HepG2 (cell line): ENCODE results near the gene SLIT1.

Experiments used
- ESRRA ChIP-seq: sonication (generic); formaldehyde crosslinking; IDR thresholded peaks from 2 replicates; pipeline ENCODE4 v1.5.1; 2020; ENCODE audit warnings: mild to moderate bottlenecking, low read depth, missing genetic modification reagents
- HNRNPUL1 ChIP-seq: fragments of 200-400 bp; formaldehyde crosslinking; IDR thresholded peaks from 2 replicates; pipeline ENCODE4 v1.6.1; 2017; ENCODE audit warnings: low read depth, mild to moderate bottlenecking, low read length, moderate library complexity
- NCOA1 ChIP-seq: sonication (generic); formaldehyde crosslinking; IDR thresholded peaks from 2 replicates; pipeline ENCODE4 v1.9.0; 2021; ENCODE audit warnings: missing genetic modification reagents
- POLR2AphosphoS5 ChIP-seq: IDR thresholded peaks from 2 replicates; pipeline ENCODE4 v1.6.1; 2012; ENCODE audit warnings: low read depth, low read length
- TSC22D2 ChIP-seq: sonication (generic); formaldehyde crosslinking; IDR thresholded peaks from 2 replicates; pipeline ENCODE4 v1.5.1; 2020; ENCODE audit warnings: missing genetic modification reagents, mild to moderate bottlenecking, borderline replicate concordance
- TF ChIP-seq, protein P1 (sequence below): sonication (generic); formaldehyde crosslinking; IDR thresholded peaks from 2 replicates; pipeline ENCODE4 v1.5.0; 2020; ENCODE audit warnings: mild to moderate bottlenecking, missing genetic modification reagents, moderate library complexity

GRCh38 chr10:97062046-97062445 is 123.7 kb downstream of the SLIT1 start:
- TF ChIP-seq POLR2AphosphoS5 (no peak), HNRNPUL1 (no peak), NCOA1 (no peak), TSC22D2 (CRISPR knock-in tag) (no peak), ESRRA (CRISPR knock-in tag) (no peak)
- TF ChIP-seq, protein P1, sequence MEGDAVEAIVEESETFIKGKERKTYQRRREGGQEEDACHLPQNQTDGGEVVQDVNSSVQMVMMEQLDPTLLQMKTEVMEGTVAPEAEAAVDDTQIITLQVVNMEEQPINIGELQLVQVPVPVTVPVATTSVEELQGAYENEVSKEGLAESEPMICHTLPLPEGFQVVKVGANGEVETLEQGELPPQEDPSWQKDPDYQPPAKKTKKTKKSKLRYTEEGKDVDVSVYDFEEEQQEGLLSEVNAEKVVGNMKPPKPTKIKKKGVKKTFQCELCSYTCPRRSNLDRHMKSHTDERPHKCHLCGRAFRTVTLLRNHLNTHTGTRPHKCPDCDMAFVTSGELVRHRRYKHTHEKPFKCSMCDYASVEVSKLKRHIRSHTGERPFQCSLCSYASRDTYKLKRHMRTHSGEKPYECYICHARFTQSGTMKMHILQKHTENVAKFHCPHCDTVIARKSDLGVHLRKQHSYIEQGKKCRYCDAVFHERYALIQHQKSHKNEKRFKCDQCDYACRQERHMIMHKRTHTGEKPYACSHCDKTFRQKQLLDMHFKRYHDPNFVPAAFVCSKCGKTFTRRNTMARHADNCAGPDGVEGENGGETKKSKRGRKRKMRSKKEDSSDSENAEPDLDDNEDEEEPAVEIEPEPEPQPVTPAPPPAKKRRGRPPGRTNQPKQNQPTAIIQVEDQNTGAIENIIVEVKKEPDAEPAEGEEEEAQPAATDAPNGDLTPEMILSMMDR (CRISPR knock-in tag), result no peak
